ENCODE data around the gene DPYSL3.
"Not testable (repeated sequence)": the region's sequence is repeated elsewhere in the genome, so short reads cannot be mapped to it uniquely, and the experiment has no call there.

The DPYSL3 gene

DNA sequence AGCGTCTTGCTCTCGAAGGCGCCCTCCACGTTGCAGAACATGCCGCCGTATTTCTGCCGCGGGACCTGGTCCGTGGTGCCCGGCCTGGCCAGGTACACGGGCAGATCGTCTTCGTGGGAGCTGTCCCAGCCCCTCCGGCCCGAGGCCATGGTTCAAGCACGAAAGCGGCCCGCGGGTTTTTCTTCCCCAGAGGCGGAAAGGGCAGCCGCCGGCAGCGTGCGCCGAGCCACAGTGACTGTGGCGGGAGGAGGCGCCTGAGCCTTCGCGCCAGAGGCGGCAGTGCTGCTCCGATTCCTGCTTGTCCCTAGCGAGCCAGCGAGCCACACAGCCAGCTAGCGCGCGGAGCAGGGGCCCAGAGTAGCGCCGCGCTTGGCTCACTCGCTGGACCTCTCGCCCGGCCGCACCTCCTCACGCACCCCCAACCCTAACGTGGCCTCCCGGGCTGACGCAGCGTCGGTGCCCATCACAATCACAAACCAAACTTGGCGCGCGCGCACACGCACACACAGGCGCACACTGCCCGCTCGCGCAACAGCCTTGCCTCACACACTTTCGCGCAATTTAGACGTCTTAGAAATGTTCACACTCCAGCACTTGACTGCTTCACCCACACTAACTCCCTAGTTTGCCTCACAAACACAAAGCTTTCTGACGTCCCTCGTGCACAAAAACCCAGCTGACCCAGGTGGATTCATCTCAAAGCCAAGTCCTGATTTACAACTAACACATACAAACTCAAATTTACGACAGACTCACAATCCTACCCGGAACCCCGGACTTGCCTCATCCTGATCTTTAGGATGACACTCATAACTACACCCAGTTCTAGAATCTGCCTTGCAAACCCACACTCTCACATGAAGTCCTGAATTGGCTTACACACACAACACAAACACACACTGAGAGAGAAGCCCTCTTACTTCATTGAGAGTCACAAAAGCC, at the start of gene DPYSL3:
TSS of gene DPYSL3 (minus strand) at position 359 of the 942 bp plus-strand sequence. CDS start at position 149, 210 bp downstream.
- DNase-seq = no peak

- DNase-seq = no peak
These were observed 49.0 kb upstream of the DPYSL3 start for GRCh38 chr5:147558826-147559225.

GRCh38 chr5:147557876-147558745, 48.2 kb upstream of the DPYSL3 start:
- DNase-seq = no peak

- no peak for DNase-seq
These were observed 45.3 kb upstream of the DPYSL3 start for GRCh38 chr5:147555176-147555575.

DNA sequence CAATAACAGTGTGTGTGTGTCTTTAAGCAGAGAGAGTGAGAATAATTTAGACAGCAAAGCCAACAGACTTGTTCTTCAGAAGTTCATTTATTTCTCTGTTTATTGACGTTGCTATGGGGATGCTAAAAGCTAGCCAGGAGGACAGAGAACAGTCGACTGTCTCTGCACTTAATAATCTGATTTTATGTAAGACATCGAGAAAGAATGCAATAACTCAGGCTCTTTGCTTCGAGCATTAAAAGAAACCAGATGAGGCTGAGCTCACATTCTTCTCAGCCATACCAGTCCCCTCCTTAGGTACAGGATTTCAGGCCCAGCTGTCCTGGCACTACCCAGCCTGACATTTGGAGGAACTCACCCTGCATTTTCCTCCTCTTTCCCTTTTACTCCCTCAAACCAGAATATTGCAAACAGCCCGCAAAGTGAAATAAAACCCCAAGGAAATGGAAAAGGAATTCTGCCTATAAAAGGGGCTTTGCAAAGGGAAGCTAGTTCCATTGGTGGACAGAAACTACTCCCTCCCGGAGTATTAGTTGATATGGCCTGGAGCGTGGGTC, 44.5 kb upstream of the DPYSL3 start:
- no peak for DNase-seq

GRCh38 chr5:147553817-147554216, 43.9 kb upstream of the DPYSL3 start:
- DNase-seq = not testable (repeated sequence)

DNA sequence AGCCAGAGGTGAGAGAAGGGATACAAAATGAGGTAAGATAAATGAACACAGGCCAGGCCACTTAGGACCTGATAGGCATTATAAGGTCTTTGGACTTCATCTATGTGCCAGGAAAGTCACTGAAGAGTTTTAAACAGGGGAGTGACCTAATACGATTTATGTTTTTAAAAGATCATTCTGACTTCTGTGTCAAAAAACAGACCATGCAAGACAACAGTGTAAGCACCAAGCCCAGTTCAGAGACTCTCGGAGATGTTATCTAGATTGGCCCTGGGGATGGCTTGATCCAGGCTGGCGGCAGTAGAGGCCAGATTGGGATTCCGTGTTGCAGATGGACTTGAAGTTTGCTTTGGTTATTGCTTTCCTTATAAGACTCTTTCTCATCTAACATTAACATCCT, 43.0 kb upstream of the DPYSL3 start:
- DNase-seq = no peak

DNA sequence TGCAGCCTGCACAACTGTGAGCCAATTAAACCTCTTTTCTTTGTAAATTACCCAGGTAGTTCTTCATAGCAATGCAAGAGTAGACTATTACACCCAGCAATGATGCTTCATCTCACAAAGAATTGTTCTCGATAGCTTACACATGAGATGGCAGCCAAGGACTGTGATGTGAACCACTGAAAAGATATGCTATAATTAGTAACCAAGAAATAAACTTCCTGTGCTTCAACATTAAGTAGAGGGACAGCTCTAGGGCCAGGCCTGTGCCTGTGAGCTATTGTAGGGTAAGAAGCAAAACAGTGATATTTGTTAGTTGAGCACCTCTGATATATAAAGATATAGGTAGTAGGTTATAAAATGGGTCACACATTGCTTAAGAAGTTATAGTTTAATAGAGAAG, 41.8 kb upstream of the DPYSL3 start:
- DNase-seq = no peak

DNA sequence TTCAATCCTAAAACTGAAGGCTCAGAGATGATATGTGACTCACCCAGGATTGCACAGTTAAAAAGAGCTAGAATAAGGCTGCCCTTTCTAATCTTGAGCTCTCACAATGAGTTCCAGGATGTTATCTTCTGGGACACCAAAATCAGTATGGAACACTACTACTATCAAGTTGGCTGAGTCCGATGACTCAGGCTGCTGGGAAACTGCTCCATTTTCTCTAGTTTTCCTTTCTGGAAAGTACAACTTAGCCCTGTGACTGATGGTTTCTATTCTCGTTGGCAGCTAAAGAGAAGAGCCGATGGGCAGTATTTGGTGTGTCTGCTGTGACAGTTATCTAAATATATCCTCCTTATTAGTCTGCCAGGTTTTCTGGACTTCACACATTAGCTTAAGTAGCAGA, 37.9 kb upstream of the DPYSL3 start:
- no peak for DNase-seq

DNA sequence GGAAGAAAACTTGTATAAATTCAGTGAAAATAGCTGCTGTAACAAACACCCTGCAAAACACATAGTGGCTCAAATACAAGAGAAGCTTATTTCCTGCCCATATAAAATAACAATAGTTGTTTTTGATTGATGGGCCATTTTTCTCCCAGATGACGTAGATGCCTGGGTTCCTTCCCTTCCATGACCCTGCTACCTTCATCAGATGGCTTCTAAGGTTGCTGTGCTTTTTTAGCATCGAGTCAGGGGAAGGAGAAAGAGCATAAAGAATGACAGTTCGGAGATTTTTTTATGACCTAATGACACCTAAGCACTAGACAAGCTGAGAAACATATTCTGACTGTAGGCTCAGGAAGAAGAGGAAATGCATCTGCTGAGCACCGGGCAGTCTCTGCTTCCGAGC, 34.7 kb upstream of the DPYSL3 start:
- no peak for DNase-seq

DNA sequence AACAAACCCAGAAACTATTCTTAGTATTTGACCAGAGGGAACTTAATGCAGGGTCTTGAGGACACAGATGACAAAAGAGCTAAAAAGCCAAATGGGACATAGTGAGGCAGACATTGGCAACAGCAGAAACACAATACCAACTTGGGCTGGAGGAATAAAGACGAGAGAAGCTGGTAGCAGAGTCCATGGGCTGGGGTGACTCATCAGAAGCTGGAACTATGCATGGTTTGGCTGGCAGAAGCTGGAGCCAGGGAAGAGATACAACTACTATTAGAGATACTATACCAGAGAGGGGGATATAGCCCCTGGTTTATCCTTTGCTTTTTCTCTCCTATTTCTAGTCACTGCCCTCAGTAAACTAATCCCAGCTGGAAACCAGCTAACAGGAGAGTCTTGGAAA, 29.2 kb upstream of the DPYSL3 start:
- DNase-seq = no peak

- no peak for DNase-seq
These were observed 28.4 kb upstream of the DPYSL3 start for GRCh38 chr5:147538236-147538635.

GRCh38 chr5:147534172-147534951, 24.5 kb upstream of the DPYSL3 start:
- no peak for DNase-seq

GRCh38 chr5:147532156-147532555, 22.3 kb upstream of the DPYSL3 start:
- no peak for DNase-seq

- no peak for DNase-seq
These were observed 20.9 kb upstream of the DPYSL3 start for GRCh38 chr5:147530530-147531389.

DNA sequence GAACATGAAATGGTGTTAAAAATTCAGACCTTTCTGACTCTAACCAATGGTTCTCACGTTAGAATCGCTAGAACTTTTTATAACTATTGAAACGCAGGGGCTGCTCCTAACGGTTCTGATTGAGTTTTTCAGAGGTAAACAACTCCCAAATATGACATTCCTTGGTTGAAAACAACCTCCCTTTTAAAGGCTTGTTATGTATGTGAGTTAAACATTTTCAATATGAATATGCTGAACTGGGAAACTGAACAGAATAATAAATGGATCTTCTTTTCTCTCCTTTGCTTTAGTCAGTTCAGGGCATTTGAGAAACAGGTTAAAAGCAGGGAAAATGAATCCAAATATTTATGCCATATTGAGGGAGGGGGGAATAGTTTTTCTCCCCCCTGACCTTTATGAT, 13.2 kb upstream of the DPYSL3 start:
- DNase-seq = no peak

DNA sequence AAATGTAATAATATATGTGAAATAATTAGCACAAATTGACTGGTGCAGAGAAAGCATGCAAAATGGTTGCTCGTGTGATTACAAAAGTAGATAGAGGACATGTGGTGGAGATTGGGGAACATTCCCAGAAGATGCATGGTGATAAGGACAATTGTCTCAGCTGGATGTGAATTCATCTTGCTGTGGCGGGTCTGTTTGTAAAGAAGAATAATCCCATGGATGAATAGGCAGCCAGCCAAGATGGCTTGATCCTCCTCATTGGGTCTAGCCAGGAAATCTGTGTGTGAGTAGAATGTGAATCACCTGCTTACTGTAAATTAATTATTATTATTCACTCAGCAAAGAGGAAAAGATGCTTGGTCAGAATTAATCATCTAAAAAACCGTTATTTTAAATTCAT, 12.6 kb upstream of the DPYSL3 start:
- DNase-seq = no peak

DNA sequence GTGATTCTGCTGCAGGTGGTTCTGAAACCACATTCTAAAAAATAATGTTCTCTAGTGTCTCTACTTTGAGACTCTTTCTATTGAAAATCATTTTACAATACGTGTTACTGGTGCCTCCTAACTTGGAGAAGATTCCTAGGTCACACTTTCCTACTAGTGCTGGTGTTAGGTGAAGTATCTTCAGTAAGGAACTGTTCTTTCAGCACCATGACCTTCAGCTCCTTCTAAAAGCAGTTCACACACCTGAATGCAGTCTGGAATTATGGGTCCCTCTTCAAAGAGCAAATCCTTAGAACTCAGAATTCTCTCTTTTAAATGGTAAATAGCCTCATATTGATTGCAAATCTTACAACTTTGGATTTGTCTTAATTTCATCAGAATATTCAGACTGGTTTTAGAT, 10.6 kb upstream of the DPYSL3 start:
- DNase-seq = no peak

DNA sequence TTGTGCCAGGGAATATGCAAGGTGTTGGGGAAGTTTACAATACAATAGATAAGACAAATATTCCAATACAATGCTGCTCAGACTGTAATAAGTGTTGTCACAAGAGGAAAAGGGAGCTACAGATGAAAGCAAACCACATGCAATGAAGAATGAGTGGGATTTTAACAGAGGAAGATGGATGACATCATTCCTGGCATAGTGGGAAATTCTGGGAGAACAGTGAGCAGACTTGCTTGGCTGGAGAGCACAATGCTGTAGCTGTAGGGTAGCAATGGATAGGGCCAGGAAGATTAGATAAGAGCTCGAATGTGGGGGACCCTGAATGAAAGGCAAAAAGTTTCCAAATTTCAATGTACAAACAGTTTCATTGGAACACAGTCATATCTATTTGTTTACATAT, 9.5 kb upstream of the DPYSL3 start:
- DNase-seq = no peak

- DNase-seq = no peak
These were observed 7.5 kb upstream of the DPYSL3 start for GRCh38 chr5:147517383-147517782.

DNA sequence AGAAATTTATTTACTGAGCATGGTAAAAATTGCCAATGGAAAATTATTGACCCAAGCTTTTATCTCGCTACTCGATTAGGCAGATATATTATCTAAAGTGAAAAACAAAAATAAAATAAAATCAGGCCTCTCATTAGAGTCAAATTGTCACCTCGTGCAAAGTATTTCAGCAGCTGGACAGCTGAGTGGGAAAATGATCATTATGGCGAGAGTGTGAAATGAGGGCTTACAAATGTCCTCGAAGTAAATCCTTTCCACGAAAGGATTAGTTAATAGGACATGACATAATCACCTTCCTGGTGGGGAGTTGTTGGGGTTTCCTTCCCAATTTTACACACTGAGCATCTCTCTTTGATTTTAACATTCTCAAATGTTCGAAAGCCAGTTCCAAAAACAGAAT, 5.4 kb upstream of the DPYSL3 start:
- DNase-seq = no peak
